Measurements from ENCODE around the gene STARD9.

DNA sequence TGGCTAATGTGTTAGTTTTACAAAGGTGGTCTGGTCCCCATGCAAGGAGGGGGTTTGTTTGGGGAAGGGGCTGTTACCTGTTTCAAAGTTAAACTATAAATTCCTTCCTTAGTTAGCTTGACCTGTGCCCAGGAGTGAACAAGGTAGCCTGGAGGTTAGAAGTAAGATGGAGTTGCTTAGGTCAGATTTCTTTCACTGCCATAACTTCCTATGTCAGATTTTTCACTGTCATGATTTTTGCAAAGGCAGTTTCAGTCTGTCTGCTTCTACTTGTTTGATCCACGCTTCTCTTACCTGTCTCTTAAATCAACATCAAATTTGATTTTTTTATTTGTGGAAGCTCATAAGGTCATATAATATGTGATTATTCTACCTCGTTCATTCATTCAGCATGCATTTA lies 28.6 kb downstream of the STARD9 start:
- no peak for TF ChIP-seq POLR2AphosphoS5 (IDR thresholded peaks at IDR 0.05; ENCODE audit: low read depth, low read length)
- TF ChIP-seq, protein P1, sequence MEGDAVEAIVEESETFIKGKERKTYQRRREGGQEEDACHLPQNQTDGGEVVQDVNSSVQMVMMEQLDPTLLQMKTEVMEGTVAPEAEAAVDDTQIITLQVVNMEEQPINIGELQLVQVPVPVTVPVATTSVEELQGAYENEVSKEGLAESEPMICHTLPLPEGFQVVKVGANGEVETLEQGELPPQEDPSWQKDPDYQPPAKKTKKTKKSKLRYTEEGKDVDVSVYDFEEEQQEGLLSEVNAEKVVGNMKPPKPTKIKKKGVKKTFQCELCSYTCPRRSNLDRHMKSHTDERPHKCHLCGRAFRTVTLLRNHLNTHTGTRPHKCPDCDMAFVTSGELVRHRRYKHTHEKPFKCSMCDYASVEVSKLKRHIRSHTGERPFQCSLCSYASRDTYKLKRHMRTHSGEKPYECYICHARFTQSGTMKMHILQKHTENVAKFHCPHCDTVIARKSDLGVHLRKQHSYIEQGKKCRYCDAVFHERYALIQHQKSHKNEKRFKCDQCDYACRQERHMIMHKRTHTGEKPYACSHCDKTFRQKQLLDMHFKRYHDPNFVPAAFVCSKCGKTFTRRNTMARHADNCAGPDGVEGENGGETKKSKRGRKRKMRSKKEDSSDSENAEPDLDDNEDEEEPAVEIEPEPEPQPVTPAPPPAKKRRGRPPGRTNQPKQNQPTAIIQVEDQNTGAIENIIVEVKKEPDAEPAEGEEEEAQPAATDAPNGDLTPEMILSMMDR (IDR thresholded peaks at IDR 0.05 in 2 of 3, conservative IDR thresholded peaks at IDR 0.05 in 1 of 3; ENCODE audit: borderline replicate concordance in 1 of 3, insufficient read depth in 1 of 3, low read depth in 2 of 3, low read length in 2 of 3) = no peak
- no peak for TF ChIP-seq JUND (IDR thresholded peaks at IDR 0.05)
- no peak for TF ChIP-seq CEBPB (IDR thresholded peaks at IDR 0.05; ENCODE audit: low read depth)
- no peak for TF ChIP-seq POLR2A (IDR thresholded peaks at IDR 0.05; ENCODE audit: borderline replicate concordance, extremely low read depth, insufficient read depth, insufficient read length)
